Caco-2 (cell line): ENCODE data around the gene PPP1R12C. TPM values are rescaled to one million over a fixed set of nuclear protein-coding genes. Genes with fewer than 3 reads are reported as not detected.
A peak's percentile ranks its signal among the peaks of the same experiment; 100 is the strongest.

Source experiments
- BruUV-seq: library from RNA; stranded (reverse); fragments of 400-500 nt; replicated peaks from 2 replicates; lab custom pipeline; 2021; lab: Mats Ljungman, UMichigan
- CTCF ChIA-PET: fragments of 300-600 bp; sonication (Branson Sonifier 250); formaldehyde crosslinking; loops from one replicate; lab custom pipeline; 2022; ENCODE audit warnings: antibody characterized with exemption; lab: Charles Lee
- POLR2A ChIA-PET: fragments of 300-600 bp; sonication (Branson Sonifier 250); formaldehyde crosslinking; loops from one replicate; lab custom pipeline; 2022; ENCODE audit warnings: antibody characterized with exemption; lab: Charles Lee
- DNase-seq, 2 experiments: peaks; one replicate each; pipeline versions ENCODE4 v3.0.0 to v3.0.0-alpha.2; 2020 to 2022
- H3K27me3 ChIP-seq: replicated peaks from 2 replicates; pipeline ENCODE4 v1.6.0; 2011; ENCODE audit warnings: low read length; ENCODE audit not compliant: control insufficient read depth, insufficient read depth
- H3K36me3 ChIP-seq: 2 replicates; pipeline ENCODE4 v1.5.1; 2011; ENCODE audit warnings: low read length; ENCODE audit not compliant: control insufficient read depth, insufficient read depth
- H3K4me1 ChIP-seq: fragments of 250-450 bp; sonication (Bioruptor Pico); 2 replicates; pipeline ENCODE4 v1.5.1; 2020; ENCODE audit warnings: mild to moderate bottlenecking
- H3K4me3 ChIP-seq: 2 replicates; pipeline ENCODE4 v1.5.1; 2011; ENCODE audit warnings: low read depth, mild to moderate bottlenecking, control low read depth, low read length
- H3K9me3 ChIP-seq: fragments of 250-450 bp; sonication (Bioruptor Pico); 2 replicates; pipeline ENCODE4 v1.5.1; 2020; ENCODE audit warnings: mild to moderate bottlenecking, moderate library complexity
- H3K27ac Mint-ChIP-seq: one replicate; pipeline ENCODE4 v1.8.0; 2022; ENCODE audit warnings: mixed read lengths; ENCODE audit not compliant: unreplicated experiment
- H3K27me3 Mint-ChIP-seq: one replicate; pipeline ENCODE4 v1.8.0; 2022; ENCODE audit warnings: mixed read lengths; ENCODE audit not compliant: insufficient read depth, unreplicated experiment
- H3K36me3 Mint-ChIP-seq: one replicate; pipeline ENCODE4 v1.8.0; 2022; ENCODE audit warnings: mild to moderate bottlenecking, mixed read lengths; ENCODE audit not compliant: insufficient read depth, unreplicated experiment
- H3K4me1 Mint-ChIP-seq: one replicate; pipeline ENCODE4 v1.8.0; 2022; ENCODE audit warnings: low read depth, mixed read lengths; ENCODE audit not compliant: unreplicated experiment
- H3K4me3 Mint-ChIP-seq: one replicate; pipeline ENCODE4 v1.8.0; 2022; ENCODE audit warnings: mild to moderate bottlenecking, moderate library complexity, mixed read lengths; ENCODE audit not compliant: unreplicated experiment
- H3K9me3 Mint-ChIP-seq: one replicate; pipeline ENCODE4 v1.8.0; 2022; ENCODE audit warnings: mixed read lengths; ENCODE audit not compliant: unreplicated experiment
- intact Hi-C: fragments of 100-400 bp; cut with micrococcal nuclease; formaldehyde crosslinking; loops from one replicate; pipeline ENCODE4 v1.10.0; 2022; ENCODE audit not compliant: unreplicated experiment
- total RNA-seq: library from RNA; stranded (reverse); gene quantifications from 2 replicates; pipeline ENCODE4 v1.2.3, GENCODE V29; 2022
- TF ChIP-seq, protein P1 (sequence below), 2 experiments: fragments of 200-600 bp in 1 of 2; IDR thresholded peaks; 1 replicate in 1 of 2; 2 replicates in 1 of 2; pipeline versions ENCODE4 v1.5.1 to v1.8.0; 2011 to 2022; ENCODE audit warnings: antibody characterized with exemption in 1 of 2, control low read depth in 1 of 2, inconsistent platforms in 1 of 2, low read depth in 1 of 2, low read length in 1 of 2, mild to moderate bottlenecking in 1 of 2, moderate library complexity in 1 of 2; ENCODE audit not compliant: insufficient read depth in 1 of 2, severe bottlenecking in 1 of 2, unreplicated experiment in 1 of 2

Gene PPP1R12C
- total RNA-seq, 1 experiment from 2014 or later: 104 TPM

DNA sequence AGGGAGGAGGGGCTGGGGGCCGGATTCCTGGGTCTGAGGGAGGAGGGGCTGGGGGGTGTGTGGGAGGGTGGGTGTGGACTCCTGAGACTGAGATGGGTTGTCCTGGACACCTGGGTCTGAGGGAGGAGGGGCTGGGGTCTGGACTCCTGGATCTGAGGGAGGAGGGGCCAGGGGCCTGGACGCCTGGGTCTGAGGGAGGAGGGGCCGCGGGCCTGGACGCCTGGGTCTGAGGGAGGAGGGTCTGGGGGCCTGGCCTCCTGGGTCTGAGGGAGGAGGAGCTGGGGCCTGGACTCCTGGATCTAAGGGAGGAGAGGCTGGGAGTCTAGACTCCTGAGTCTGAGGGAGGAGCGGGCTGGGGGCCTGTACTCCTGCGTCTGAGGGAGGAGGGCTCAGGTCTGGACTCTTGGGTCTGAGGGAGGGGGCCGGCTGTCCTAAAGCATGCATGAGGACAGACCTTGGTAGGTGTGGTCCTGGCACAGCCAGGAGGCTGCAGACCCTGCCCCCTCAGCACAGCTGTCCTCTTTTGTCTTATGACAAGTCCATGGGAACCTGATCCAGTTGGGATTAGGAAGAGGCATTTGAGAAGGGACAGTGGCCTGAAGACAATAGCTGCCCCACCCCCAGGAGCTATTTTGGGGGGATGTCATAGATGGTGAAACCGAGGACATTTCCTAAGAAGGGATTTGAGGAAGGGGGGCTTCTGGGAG is 30.3 kb upstream of the PPP1R12C start:
- TF ChIP-seq, protein P1, sequence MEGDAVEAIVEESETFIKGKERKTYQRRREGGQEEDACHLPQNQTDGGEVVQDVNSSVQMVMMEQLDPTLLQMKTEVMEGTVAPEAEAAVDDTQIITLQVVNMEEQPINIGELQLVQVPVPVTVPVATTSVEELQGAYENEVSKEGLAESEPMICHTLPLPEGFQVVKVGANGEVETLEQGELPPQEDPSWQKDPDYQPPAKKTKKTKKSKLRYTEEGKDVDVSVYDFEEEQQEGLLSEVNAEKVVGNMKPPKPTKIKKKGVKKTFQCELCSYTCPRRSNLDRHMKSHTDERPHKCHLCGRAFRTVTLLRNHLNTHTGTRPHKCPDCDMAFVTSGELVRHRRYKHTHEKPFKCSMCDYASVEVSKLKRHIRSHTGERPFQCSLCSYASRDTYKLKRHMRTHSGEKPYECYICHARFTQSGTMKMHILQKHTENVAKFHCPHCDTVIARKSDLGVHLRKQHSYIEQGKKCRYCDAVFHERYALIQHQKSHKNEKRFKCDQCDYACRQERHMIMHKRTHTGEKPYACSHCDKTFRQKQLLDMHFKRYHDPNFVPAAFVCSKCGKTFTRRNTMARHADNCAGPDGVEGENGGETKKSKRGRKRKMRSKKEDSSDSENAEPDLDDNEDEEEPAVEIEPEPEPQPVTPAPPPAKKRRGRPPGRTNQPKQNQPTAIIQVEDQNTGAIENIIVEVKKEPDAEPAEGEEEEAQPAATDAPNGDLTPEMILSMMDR (IDR thresholded peaks at IDR 0.05; ENCODE audit: insufficient read depth in 1 of 2, low read depth in 1 of 2, low read length in 1 of 2, severe bottlenecking in 1 of 2, unreplicated experiment in 1 of 2): no peak
- H3K27me3 Mint-ChIP-seq: peaks cover 8% of the 10 kb centered on the region
- intact Hi-C loops: no loop called here

GRCh38 chr19:55146705-55147273 is 29.4 kb upstream of the PPP1R12C start:
- no peak overlapping the region for H3K27ac Mint-ChIP-seq
- peak; percentile 72 to 88 for DNase-seq

More for the DNA sequence above, 30.3 kb upstream of the PPP1R12C start:
- Mint-ChIP-seq H3K4me3 (no peak overlapping the region), H3K27ac (no peak overlapping the region), H3K36me3 (no peaks in the 10 kb centered on the region), H3K4me1 (peaks cover 20% of the 10 kb centered on the region), H3K9me3 (peaks cover 10% of the 10 kb centered on the region)
- H3K36me3 ChIP-seq: no peaks in the 10 kb centered on the region
- no peaks in the 10 kb centered on the region for H3K27me3 ChIP-seq
- ChIA-PET POLR2A (interaction anchor here (0.6 kb wide), 2 partner anchors 112 to 130 kb away, joined by 4 read pairs; no protein-coding TSS in a partner anchor), CTCF (interaction anchor here (0.5 to 2.4 kb wide), 6 partner anchors 12 to 684 kb away, joined by 3 to 27 read pairs (median 8); partner anchors contain the start of genes DNAAF3, LENG9 and SYT5)
- DNase-seq: peak; percentile 24 to 66
- no peak overlapping the region for H3K4me3 ChIP-seq
- peaks cover 12% of the 10 kb centered on the region; the same call in 1 of the 2 replicates for H3K4me1 ChIP-seq
- BruUV-seq: no TSS peak
- H3K9me3 ChIP-seq: no peaks in the 10 kb centered on the region

More at GRCh38 chr19:55146705-55147273, 29.4 kb upstream of the PPP1R12C start:
- peak overlapping the region; percentile 66 for H3K4me3 Mint-ChIP-seq
- Histone ChIP-seq H3K4me1 (peaks cover 12% of the 10 kb centered on the region; the same call in 1 of the 2 replicates), H3K27me3 (no peaks in the 10 kb centered on the region), H3K4me3 (peak overlapping the region; percentile 43), H3K9me3 (no peaks in the 10 kb centered on the region), H3K36me3 (no peaks in the 10 kb centered on the region)
- no peaks in the 10 kb centered on the region for H3K36me3 Mint-ChIP-seq
- peaks cover 8% of the 10 kb centered on the region for H3K27me3 Mint-ChIP-seq
- peaks cover 3% of the 10 kb centered on the region for H3K9me3 Mint-ChIP-seq
- no TSS peak for BruUV-seq
- intact Hi-C loops: loop anchor here (1.0 kb wide), 3 partner anchors 10 to 272 kb away; no protein-coding TSS in a partner anchor
- POLR2A ChIA-PET: interaction anchor here (0.6 kb wide), 3 partner anchors 129 to 493 kb away, joined by 3 to 4 read pairs (median 3); partner anchors contain the start of gene UBE2S
- H3K4me1 Mint-ChIP-seq: peaks cover 20% of the 10 kb centered on the region
- CTCF ChIA-PET: interaction anchor here (0.5 to 2.4 kb wide), 11 partner anchors 9 to 683 kb away, joined by 3 to 27 read pairs (median 5); partner anchors contain the start of genes DNAAF3, KMT5C, LENG9 and PPP1R12C
- TF ChIP-seq, protein P1 (IDR thresholded peaks at IDR 0.05; ENCODE audit: insufficient read depth in 1 of 2, low read depth in 1 of 2, low read length in 1 of 2, severe bottlenecking in 1 of 2, unreplicated experiment in 1 of 2): no peak
